HG02938 (cell line): ENCODE results near the gene SREBF2.

Experiments
- ATAC-seq: cut with Tn5 transposase; IDR thresholded peaks from one replicate; pipeline ENCODE4 v1.9.1; 2021; ENCODE audit warnings: mild to moderate bottlenecking, moderate library complexity; ENCODE audit not compliant: unreplicated experiment

Gene SREBF2

DNA sequence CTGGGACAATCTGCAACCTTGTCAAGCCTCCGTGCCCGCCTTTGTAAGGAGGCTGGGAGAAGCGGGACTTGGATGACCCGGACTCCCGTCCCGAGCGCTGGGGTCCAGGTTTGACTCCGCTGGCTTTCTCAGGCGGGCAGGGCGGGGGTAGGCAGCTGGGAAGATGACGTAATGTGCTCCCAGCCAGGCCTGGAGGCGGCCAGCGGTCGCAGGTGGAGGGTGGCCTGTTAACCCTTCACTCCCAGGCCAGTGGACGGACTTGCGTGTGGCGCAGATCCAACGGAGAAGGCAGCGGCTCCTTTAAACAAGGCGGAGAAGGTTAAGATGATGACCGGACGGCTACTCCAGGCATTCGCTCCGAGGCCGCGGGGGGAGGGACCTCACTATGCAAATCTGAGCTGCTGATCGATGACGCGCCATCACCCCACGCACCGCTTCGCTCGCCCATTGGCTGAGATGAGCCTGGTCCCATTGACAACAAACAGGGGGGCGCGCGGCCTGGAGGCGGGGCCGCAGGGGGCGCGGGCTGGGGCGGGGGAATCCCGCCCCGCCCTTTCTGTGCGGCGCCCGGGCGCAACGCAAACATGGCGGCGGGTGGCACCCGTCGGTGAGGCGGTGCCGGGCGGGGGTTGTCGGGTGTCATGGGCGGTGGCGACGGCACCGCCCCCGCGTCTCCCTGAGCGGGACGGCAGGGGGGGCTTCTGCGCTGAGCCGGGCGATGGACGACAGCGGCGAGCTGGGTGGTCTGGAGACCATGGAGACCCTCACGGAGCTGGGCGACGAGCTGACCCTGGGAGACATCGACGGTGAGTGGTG lies at the start of gene SREBF2:
TSS of gene SREBF2 (plus strand) at position 553 of the 816 bp plus-strand sequence. CDS start at position 719, 166 bp downstream.
- peak; percentile 84 for ATAC-seq

DNA sequence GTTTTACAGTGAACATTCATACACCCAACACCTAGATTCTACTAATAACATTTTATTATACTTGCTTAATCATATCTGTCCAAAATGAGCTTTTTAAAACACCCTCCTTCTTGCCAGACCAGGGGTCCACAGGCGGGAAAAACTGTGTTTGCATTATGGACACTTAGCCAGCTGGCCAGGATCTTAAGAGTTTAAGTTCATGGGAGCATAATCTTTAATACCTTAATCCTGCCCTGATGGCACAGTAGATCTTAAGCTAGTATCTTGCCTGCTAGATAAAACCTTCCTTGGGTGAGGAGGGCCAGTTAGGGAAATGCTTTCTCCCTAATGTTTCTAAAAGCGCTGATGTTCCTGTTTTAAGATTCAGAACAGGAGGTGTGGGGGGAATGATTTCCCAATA lies 45.6 kb upstream of the SREBF2 start:
- no peak for ATAC-seq

DNA sequence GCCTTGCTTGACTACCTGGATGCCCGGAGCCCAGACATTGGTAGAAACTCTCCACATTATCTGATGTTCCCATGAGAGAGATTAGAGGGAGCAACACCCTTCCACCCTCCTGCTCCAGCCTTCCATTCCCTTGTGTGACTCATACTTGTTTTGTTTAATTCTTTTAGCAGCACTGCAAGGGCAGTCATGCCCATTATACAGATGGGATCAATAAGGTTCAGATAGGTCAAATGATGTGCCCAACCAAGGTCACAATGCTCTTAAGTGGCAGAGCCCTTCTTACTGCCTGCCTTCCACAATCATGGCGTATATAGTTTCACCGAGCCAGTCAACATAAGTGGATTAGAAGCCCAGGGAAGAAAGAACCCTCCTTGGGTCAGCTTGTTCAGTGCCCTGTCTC lies 39.0 kb upstream of the SREBF2 start:
- no peak for ATAC-seq

DNA sequence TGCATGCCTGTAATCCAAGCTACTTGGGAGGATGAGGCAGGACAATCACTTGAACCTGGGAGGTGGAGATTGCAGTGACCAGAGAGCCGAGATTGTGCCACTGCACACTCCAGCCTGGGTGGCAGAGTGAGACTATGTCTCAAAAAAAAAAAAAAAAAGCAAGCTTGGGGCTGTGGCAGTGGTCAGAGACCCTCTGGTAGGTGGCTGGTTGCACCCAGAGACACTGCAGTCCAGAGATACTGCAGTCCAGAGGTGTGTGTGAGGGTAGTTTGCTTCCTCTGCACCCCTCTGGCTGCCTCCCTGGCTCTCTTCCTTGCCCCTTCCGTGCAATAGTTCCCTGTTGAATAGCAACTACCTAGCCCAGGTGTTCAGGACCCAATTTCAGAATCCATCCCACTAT lies 34.2 kb upstream of the SREBF2 start:
- ATAC-seq = no peak

DNA sequence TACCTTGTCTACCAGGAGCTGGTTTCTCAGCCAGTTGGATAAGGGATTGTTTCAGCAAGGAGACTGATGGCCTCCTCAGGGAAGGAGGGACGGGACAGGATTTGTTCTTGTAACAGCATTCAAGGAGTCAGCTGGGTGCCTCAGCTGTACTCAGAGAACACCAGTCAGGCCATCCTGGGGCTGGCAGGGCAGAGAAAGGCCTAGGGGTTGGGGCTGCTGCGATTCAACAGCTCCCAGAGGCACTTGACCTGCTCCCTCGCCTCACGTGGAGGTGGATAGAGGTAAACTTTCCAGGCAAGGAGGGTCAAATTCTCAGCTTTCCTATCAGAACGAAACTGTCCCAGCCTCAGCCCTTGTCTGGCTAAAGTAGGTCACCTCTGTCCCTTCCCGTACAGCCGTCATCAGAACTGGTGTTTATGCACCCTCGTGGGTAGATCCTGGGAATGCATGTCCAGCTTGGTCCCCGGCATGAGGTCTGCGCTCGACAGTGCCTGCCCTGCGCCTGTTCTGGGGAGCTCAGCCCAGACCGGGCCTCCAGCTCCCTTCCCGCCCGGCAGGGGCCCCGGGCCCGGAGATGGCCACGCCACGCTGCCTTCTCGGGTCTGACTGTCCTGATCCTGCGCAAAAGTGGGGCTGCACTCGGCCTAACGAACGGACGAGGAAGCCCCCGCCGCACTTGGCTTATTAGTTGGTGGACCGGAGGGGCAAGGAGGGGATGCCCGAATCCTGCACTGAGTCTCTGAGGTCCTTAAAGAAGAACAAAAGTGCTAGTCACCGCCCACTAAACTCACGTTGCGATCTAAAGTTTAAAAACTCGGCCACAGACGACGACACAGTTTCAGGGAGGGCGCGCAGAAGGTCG lies 33.2 kb upstream of the SREBF2 start:
- peak; percentile 33 for ATAC-seq

DNA sequence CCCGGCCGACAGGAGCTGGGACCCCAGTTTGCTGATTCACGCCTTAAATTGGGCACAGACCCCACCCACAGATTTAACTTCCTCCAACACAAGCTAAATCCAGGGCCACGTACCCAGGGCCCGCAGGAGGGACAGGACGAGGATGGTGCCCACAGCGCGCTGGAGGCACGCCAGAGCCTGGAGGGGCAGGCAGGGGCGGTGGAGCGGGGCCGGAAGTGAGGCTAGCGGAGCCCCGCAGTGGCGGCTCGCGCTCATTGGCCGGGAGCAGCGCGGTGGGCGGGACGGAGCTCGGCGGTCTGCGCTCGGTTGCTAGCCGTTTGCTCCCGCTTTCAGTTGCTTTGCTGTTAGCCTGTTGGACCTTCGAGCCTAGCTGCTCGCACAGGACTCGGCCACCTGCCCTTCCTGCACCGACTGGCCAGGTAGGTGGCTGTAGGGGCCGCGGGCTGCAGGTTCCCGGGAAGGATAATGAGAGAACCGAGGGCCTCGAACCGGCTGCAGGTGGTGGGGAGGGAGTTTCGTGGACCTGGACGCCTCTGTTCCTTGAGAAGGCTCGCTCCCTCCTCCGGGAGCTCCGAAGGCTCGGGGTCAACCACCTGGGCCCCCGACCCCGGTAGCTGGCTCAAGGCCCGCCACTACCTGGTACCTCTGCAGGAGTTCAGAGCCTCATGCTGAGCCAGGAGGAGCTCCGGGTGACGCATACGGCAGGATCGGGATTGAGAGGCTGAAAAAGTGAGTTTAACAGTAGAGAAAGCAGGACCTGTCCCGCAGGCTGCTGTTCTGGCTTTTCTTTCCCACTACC lies 32.4 kb upstream of the SREBF2 start, which contains the start of gene CCDC134:
TSS of gene CCDC134 (plus strand) at position 332 of the 799 bp plus-strand sequence. CDS start 8,212 bp downstream, outside the sequence.
- ATAC-seq = peak; percentile 72

DNA sequence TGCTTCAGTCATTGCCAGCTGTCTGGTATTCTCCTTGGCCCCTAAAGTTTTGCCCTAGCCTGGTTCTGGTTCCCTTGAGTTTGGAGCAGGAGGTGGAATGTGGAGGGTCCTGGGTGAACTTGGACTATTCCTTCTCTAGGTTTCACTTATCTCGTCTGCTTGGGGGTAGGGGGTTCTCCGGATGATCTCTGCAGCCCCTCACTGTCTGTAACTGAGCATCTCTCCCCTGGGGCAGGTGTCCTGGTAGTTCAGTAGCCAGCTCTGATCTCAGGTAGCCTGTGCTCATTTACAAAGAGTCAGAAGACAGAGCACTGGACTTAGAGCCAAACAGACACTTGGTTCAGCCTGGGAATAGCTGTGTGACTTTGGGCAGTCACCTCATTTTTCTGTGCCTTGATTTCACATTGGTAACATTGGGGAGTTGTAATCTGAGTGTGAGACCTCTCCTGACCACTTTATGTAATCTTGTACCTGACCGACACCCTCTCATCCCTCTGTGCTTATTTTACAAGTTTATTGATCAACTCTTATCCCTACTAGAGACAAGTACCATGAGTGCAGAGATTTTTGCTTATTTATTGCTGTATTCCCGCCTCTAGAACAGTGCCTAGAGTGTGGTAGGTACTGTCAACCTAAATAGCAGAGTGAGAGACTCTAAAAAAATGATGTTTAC lies 31.6 kb upstream of the SREBF2 start:
- no peak for ATAC-seq

DNA sequence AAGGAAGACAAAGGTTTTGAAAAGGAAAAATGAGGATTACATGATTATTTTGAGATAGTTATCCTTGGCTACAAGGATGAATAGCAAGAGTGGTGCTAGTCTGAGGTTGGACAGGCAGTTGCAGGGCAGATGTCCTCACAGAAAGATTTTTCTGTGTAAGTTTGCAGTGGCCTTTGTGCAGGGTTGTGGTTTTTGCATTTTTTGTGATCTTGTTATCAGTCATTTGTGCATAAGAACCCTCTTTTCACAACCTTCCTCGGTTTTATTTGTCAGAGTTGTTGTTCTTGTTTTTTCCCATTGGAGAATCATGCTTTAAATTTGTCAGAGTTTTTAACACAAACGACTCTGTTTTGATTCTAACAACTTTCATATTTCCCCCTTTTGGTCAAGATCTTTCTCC lies 31.0 kb upstream of the SREBF2 start:
- ATAC-seq = no peak

DNA sequence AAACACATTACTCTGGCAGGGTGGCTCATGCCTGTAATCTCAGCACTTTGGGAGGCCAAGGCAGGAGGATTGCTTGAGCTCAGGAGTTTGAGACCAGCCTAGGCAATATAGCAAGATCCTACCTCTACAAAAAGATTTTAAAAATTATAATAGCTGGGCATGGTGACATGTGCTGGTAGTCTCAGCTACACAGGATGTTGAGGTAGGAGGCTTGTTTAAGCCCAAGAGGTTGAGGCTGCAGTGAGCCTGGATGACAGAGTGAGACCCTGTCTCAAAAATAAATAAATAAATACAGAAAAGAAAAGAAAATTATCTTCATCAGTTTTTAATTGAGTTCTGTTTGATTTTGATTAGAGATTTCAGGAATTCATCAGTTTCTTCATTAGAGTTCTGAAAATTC lies 27.3 kb upstream of the SREBF2 start:
- ATAC-seq = no peak

DNA sequence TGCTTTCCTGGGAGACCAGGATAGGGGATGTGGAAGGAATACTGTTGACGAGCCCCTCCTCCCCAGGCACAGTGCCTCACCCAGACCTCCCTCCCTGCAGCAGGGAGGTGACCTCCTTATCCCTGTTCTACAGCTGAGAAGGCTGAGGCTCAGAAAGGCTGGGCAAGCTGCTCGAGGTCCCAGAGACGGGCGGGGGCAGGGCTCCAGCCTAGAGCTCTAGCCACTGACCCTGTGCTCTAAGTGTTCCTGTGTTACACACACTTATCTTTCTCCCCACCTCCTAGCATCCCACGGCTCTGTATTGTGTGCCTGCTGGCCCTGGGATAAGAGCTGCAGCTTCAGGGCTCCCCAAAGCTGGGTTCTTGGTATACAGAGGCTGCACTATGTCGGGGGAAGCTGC lies 24.5 kb upstream of the SREBF2 start:
- no peak for ATAC-seq

DNA sequence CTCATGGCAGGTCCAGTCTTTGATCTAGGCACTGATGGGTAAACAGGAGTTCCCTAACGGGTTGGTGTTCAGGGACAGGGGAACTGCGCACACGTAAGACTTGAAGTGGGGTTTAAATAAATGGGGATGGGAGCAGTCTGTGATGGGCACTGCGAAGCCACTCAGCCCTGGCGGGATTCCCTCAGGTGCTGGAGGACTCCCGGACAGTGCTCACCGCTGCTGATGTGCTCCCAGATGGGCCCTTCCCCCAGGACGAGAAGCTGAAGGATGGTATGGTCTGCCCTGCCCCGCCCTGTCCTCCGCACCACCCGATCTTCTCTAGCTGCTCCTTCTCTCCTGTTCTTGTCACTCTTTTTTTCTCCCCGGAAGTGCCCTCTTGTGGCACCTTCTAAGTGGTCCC lies 22.9 kb upstream of the SREBF2 start:
- no peak for ATAC-seq

DNA sequence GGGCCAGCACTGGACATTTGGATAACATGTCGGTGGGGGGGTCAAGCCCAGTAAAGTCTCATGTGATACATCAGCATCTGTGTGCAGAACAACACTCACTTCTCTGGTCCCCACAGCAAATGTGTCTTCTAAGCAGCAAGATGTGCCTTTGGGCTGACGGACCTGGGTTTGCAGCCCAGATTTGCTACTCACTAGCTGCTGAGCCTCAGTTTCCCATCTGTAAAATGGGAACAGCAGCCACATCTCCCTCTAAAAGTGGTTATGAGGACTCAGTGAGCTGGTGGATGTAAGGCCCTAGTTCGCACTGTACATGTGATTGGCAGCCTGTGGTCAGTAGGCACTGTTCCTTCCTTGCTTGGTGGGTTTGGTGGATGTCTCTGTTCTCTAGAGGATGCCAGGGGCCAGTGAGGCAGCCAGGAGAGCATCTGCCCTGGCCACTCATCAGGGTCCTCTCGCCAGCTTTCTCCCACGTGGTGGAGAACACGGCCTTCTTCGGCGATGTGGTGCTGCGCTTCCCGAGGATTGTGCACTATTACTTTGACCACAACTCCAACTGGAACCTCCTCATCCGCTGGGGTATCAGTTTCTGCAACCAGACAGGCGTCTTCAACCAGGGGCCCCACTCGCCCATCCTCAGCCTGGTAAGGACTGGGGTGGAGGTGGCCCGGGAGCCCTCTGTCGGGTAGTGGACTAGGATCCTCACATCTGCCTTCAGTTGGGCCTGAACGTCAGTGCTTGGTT lies 19.9 kb upstream of the SREBF2 start:
- ATAC-seq = no peak

DNA sequence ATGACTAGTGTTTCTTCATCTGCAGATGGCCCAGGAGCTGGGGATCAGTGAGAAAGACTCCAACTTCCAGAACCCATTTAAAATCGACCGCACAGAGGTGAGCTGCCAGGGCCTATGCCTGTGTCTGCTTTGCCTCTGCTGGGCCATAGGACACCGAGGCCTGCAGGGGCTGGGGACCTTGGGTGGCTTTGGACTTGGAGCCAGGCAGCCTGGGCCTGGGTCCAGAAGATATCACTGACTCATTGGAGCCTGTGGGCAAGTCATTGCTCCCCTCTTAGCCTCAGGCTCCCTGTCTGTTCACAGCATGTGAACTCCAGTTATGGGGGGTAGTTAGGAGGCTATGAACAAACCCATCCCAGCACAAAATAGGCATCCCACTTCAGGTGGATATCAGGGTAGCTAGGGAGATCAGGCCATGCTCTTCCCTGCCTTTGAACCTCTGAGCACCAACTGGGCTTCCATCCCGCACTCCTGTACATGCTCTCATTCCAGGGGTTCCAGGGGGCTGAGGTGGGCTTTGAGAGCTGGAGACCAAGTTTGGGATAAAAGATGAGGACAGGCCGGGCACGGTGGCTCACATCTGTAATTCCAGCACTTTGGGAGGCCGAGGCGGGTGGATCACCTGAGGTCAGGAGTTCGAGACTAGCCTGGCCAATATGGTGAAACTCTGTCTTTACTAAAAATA lies 19.0 kb upstream of the SREBF2 start:
- no peak for ATAC-seq

DNA sequence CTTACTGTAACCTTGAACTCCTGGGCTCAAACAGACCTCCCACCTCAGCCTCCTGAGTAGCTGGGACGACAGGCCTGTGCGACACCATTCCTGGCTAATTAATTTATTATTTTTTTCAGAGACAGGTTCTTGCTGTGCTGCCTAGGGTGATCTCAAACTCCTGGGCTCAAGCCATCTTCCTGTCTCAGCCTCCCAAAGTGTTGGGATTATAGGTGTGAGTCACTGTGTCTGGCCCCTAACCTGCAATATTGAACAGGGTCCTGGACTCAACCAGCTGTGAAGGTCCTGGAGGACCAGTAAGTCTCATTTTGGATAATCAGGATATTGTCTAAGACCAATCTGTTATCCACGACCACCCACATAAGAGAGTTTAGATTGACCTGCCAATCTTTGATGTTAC lies 17.2 kb upstream of the SREBF2 start:
- no peak for ATAC-seq

DNA sequence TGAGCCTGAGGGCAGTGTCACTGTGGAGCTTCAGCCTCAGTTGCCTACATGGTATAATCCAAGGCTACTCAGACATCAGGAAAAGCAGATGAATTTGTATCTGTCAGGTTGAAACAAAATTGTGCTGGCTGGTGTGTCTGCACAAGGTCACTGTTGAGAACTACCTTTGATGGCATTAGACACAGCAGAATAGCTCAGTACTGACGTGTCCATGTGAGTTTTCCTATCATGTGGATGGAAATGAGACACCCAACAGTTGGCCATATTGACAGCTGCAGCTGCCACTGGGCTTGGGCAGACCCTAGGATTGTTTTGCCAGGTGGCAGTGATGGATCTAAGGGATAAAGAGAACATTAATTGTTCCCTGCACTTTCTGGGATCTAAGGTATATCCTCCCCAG lies 16.7 kb upstream of the SREBF2 start:
- ATAC-seq = no peak

DNA sequence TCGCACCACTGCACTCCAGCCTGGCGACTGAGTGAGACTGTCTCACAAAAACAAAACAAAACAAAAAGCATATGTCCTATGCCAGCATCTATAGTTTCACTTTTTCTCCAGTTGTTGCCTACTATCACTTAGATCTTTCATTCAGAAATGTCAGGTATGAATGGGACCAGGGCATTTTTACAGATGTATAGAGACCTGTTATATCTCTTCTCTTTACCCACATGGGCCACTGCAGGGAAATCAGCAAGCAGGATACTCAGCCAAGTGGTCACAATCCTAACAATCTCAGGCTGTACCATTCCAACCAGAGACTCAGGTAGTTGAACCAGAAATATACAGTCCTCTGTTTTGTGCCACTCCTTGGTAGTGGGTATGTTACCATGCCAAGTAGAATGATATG lies 16.0 kb upstream of the SREBF2 start:
- ATAC-seq = no peak

DNA sequence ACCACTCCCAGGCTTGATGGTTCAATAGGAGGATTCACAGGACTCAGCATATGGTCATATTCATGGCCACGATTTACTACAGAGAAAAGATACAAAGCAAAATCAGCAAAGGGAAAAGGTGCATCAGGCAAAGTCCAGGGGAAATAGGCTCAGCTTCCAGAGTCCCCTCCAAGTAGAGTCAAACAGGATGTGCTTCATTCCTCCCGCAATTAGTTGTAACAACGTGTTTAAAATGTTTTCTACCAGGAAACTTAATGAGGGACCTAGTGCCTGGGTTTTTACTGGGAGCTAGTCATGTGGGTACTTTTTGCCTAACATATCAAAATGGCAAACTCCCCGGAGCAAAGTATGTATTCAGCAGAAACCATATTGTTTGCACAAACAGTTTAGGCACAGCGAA lies 14.9 kb upstream of the SREBF2 start:
- no peak for ATAC-seq

DNA sequence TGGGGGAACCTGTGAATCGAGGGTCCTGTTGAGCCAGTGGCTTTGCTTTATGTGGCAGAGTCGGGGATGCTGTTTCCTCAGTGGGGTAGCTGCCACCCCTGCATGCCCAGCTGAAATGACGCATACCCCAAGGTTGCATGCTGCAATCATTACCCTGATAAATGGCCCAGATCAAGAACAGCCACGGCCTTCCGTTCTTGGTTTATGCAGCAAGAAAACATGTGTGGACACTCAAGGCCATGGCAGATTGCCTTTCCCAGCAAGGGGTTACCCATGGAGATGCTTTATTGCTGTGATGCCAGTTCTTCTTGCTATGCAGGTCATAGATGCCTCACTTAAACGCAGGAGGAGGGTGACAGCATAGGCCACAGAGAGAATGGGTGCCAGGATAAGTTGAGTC lies 14.3 kb upstream of the SREBF2 start:
- no peak for ATAC-seq

DNA sequence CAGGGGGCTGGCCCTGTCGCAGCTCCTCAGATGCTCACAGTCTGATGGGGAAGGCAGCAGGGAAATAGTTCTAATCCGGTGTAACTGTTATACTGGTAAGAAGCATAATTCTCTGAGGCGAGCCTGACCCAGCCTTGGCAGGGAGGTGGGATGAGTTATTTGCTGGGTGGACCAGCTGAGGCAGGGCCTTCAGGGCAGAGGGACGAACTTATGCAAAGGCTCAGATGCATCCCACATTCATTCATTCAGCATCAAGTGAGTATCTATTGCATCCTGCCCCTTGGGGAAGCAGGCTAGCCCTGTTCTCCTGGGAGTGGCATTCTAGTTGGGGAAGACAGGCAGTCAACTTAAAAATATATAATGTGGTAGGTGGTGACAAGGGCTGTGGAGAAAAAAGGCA lies 13.6 kb upstream of the SREBF2 start:
- ATAC-seq = no peak
